DND-41 (cell line): ENCODE data around the gene WBP1L.
"Not testable (repeated sequence)": the region's sequence is repeated elsewhere in the genome, so short reads cannot be mapped to it uniquely, and the experiment has no call there.

Experiments
- EZH2 ChIP-seq: IDR thresholded peaks from 3 replicates; pipeline ENCODE4 v1.6.1; 2012; ENCODE audit warnings: borderline replicate concordance, low read depth, mild to moderate bottlenecking, moderate library complexity, low read length, inconsistent platforms; ENCODE audit not compliant: severe bottlenecking
- TF ChIP-seq, protein P1 (sequence below): IDR thresholded peaks from 2 replicates; pipeline ENCODE4 v1.5.1; 2012; ENCODE audit warnings: borderline replicate concordance, low read length, moderate library complexity, mild to moderate bottlenecking; ENCODE audit not compliant: poor library complexity, severe bottlenecking; ENCODE audit errors: extremely low read depth

GRCh38 chr10:102758933-102759262 is 15.2 kb downstream of the WBP1L start:
- TF ChIP-seq, protein P1, sequence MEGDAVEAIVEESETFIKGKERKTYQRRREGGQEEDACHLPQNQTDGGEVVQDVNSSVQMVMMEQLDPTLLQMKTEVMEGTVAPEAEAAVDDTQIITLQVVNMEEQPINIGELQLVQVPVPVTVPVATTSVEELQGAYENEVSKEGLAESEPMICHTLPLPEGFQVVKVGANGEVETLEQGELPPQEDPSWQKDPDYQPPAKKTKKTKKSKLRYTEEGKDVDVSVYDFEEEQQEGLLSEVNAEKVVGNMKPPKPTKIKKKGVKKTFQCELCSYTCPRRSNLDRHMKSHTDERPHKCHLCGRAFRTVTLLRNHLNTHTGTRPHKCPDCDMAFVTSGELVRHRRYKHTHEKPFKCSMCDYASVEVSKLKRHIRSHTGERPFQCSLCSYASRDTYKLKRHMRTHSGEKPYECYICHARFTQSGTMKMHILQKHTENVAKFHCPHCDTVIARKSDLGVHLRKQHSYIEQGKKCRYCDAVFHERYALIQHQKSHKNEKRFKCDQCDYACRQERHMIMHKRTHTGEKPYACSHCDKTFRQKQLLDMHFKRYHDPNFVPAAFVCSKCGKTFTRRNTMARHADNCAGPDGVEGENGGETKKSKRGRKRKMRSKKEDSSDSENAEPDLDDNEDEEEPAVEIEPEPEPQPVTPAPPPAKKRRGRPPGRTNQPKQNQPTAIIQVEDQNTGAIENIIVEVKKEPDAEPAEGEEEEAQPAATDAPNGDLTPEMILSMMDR: not testable (repeated sequence)
- not testable (repeated sequence) for TF ChIP-seq EZH2
